OCI-LY1 (cell line): ENCODE results near the gene PTK7.

Experiments
- H2AFZ ChIP-seq: fragments of 200-600 bp; sonication (generic), shearing (Covaris generic); 2 replicates; pipeline ENCODE4 v1.6.0; 2014; ENCODE audit warnings: antibody characterized with exemption, mild to moderate bottlenecking, low read length
- H3F3A ChIP-seq: fragments of 200-600 bp; sonication (generic), shearing (Covaris generic); 2 replicates; pipeline ENCODE4 v1.6.0; 2014; ENCODE audit warnings: mild to moderate bottlenecking, antibody characterized with exemption, low read length, moderate library complexity; ENCODE audit not compliant: insufficient read depth
- H3K27ac ChIP-seq: fragments of 200-600 bp; sonication (generic); 2 replicates; pipeline ENCODE4 v1.5.1; 2014; ENCODE audit warnings: low read length, mixed run types, mild to moderate bottlenecking, low read depth; ENCODE audit not compliant: poor library complexity, severe bottlenecking
- H3K27me3 ChIP-seq: fragments of 200-600 bp; sonication (generic); 2 replicates; pipeline ENCODE4 v1.6.0; 2014; ENCODE audit warnings: antibody characterized with exemption, mild to moderate bottlenecking, low read length, moderate library complexity; ENCODE audit not compliant: insufficient read depth
- H3K36me3 ChIP-seq: fragments of 200-600 bp; sonication (generic); 2 replicates; pipeline ENCODE4 v1.6.1; 2014; ENCODE audit warnings: mild to moderate bottlenecking, antibody characterized with exemption, low read length, moderate library complexity, mixed read lengths; ENCODE audit not compliant: insufficient read depth
- H3K4me1 ChIP-seq: fragments of 200-600 bp; sonication (generic); 2 replicates; pipeline ENCODE4 v1.5.1; 2014; ENCODE audit warnings: mild to moderate bottlenecking, low read length, moderate library complexity; ENCODE audit not compliant: insufficient read depth, severe bottlenecking
- H3K4me2 ChIP-seq: fragments of 200-600 bp; sonication (generic), shearing (Covaris generic); 2 replicates; pipeline ENCODE4 v1.6.1; 2014; ENCODE audit warnings: low read length
- H3K4me3 ChIP-seq: fragments of 200-600 bp; sonication (generic); 2 replicates; pipeline ENCODE4 v1.5.1; 2014; ENCODE audit warnings: low read length, low read depth, mild to moderate bottlenecking, mixed read lengths; ENCODE audit not compliant: poor library complexity, severe bottlenecking
- H3K79me2 ChIP-seq: fragments of 200-600 bp; shearing (Covaris generic); 2 replicates; pipeline ENCODE4 v1.6.1; 2016; ENCODE audit warnings: mixed run types, low read length, mixed read lengths; ENCODE audit not compliant: insufficient read depth
- H3K9ac ChIP-seq: fragments of 200-600 bp; sonication (generic), shearing (Covaris generic); 2 replicates; pipeline ENCODE4 v1.6.1; 2014; ENCODE audit warnings: mild to moderate bottlenecking, low read length, mixed read lengths
- H3K9me2 ChIP-seq: fragments of 200-600 bp; sonication (generic), shearing (Covaris generic); 2 replicates; pipeline ENCODE4 v1.6.1; 2014; ENCODE audit warnings: low read depth, mild to moderate bottlenecking, low read length, mixed read lengths
- H3K9me3 ChIP-seq: fragments of 200-600 bp; shearing (Covaris generic); 2 replicates; pipeline ENCODE4 v1.6.1; 2014; ENCODE audit warnings: low read length, mixed read lengths
- H4K20me1 ChIP-seq: fragments of 200-600 bp; sonication (generic), shearing (Covaris generic); 2 replicates; pipeline ENCODE4 v1.6.0; 2016; ENCODE audit warnings: mild to moderate bottlenecking, low read length; ENCODE audit not compliant: insufficient read depth
- CTCF ChIP-seq: fragments of 200-600 bp; sonication (generic), shearing (Covaris generic); IDR thresholded peaks from 2 replicates; pipeline ENCODE4 v1.5.1; 2017; ENCODE audit warnings: mild to moderate bottlenecking, antibody characterized with exemption, low read length, moderate library complexity, mixed read lengths
- EZH2 ChIP-seq: fragments of 200-600 bp; sonication (generic), shearing (Covaris generic); IDR thresholded peaks from 2 replicates; pipeline ENCODE4 v1.8.0; 2017; ENCODE audit warnings: borderline replicate concordance, mixed run types, mild to moderate bottlenecking, antibody characterized with exemption, low read length, moderate library complexity, mixed read lengths

Gene PTK7

GRCh38 chr6:43070028-43070632 lies 6.0 kb upstream of the PTK7 start:
- Histone ChIP-seq H3K4me3 (no peak overlapping the region), H3K4me2 (no peak overlapping the region), H3K9me3 (no peaks in the 10 kb centered on the region), H3F3A (no peaks in the 10 kb centered on the region), H2AFZ (no peak overlapping the region), H3K9ac (no peak overlapping the region), H3K9me2 (no peaks in the 10 kb centered on the region), H3K4me1 (no peaks in the 10 kb centered on the region), H3K27me3 (no peaks in the 10 kb centered on the region), H4K20me1 (no peaks in the 10 kb centered on the region), H3K27ac (no peak overlapping the region), H3K36me3 (no peaks in the 10 kb centered on the region), H3K79me2 (no peaks in the 10 kb centered on the region)
- no peak for TF ChIP-seq EZH2
- TF ChIP-seq CTCF: peak; percentile 56

GRCh38 chr6:43074847-43075669 lies 1.1 kb upstream of the PTK7 start:
- Histone ChIP-seq H3K9me2 (no peaks in the 10 kb centered on the region), H3K4me2 (no peak overlapping the region), H2AFZ (no peak overlapping the region), H3K9me3 (no peaks in the 10 kb centered on the region), H3K4me3 (no peak overlapping the region), H3K27me3 (no peaks in the 10 kb centered on the region), H3K27ac (no peak overlapping the region), H3K9ac (no peak overlapping the region), H3K36me3 (no peaks in the 10 kb centered on the region), H3F3A (no peaks in the 10 kb centered on the region), H3K79me2 (no peaks in the 10 kb centered on the region), H4K20me1 (no peaks in the 10 kb centered on the region), H3K4me1 (peaks cover 8% of the 10 kb centered on the region)
- no peak for TF ChIP-seq CTCF
- no peak for TF ChIP-seq EZH2

- no peak overlapping the region for H2AFZ ChIP-seq
- no peaks in the 10 kb centered on the region for H3K36me3 ChIP-seq
- H3K9me3 ChIP-seq: no peaks in the 10 kb centered on the region
- H3K27me3 ChIP-seq: no peaks in the 10 kb centered on the region
- no peak overlapping the region for H3K27ac ChIP-seq
- H3F3A ChIP-seq: no peaks in the 10 kb centered on the region
- no peak overlapping the region; the same call in 1 of the 2 replicates for H3K9ac ChIP-seq
- H4K20me1 ChIP-seq: no peaks in the 10 kb centered on the region
- TF ChIP-seq EZH2 (peak; percentile 28; the same call in 1 of the 2 replicates), CTCF (no peak)
- H3K79me2 ChIP-seq: no peaks in the 10 kb centered on the region
- peaks cover 8% of the 10 kb centered on the region for H3K4me1 ChIP-seq
- peak overlapping the region; percentile 51 for H3K4me2 ChIP-seq
- H3K4me3 ChIP-seq: peak overlapping the region; percentile 50
- H3K9me2 ChIP-seq: no peaks in the 10 kb centered on the region
Observed at GRCh38 chr6:43076464-43077332, 584 bp downstream of the PTK7 start.
